ENCODE measurements around the gene ENPP4. TPM values are rescaled to one million over a fixed set of nuclear protein-coding genes. Genes with fewer than 3 reads are reported as not detected.
A peak's percentile ranks its signal among the peaks of the same experiment; 100 is the strongest.

ENPP4 gene
- polyA plus RNA-seq, 1 donor from 2014 or later, result 24.0 TPM

GRCh38 chr6:46136831-46137230 lies 7.0 kb downstream of the ENPP4 start:
- peak overlapping the region; percentile 57 for H3K27ac ChIP-seq (ENCODE audit: low read length)
- H3K36me3 ChIP-seq (ENCODE audit: insufficient read depth, low read length), result no peaks in the 10 kb centered on the region

GRCh38 chr6:46137387-46137786 lies 7.6 kb downstream of the ENPP4 start:
- no peaks in the 10 kb centered on the region for H3F3A ChIP-seq (ENCODE audit: insufficient read depth, low read length, poor library complexity, severe bottlenecking)
- H3K4me3 ChIP-seq (ENCODE audit: low read length), result peak overlapping the region; percentile 40
- peak overlapping the region; percentile 57 for H3K27ac ChIP-seq (ENCODE audit: low read length)
- H3K36me3 ChIP-seq (ENCODE audit: insufficient read depth, low read length), result no peaks in the 10 kb centered on the region
- H3K9me2 ChIP-seq (ENCODE audit: insufficient read depth, low read length), result no peaks in the 10 kb centered on the region
- peak overlapping the region; percentile 24 for H3K9ac ChIP-seq (ENCODE audit: low read length)
- H4K20me1 ChIP-seq (ENCODE audit: insufficient read depth), result no peaks in the 10 kb centered on the region
- no peak overlapping the region for H2AFZ ChIP-seq (ENCODE audit: low read depth, low read length)
- TF ChIP-seq, protein P1, sequence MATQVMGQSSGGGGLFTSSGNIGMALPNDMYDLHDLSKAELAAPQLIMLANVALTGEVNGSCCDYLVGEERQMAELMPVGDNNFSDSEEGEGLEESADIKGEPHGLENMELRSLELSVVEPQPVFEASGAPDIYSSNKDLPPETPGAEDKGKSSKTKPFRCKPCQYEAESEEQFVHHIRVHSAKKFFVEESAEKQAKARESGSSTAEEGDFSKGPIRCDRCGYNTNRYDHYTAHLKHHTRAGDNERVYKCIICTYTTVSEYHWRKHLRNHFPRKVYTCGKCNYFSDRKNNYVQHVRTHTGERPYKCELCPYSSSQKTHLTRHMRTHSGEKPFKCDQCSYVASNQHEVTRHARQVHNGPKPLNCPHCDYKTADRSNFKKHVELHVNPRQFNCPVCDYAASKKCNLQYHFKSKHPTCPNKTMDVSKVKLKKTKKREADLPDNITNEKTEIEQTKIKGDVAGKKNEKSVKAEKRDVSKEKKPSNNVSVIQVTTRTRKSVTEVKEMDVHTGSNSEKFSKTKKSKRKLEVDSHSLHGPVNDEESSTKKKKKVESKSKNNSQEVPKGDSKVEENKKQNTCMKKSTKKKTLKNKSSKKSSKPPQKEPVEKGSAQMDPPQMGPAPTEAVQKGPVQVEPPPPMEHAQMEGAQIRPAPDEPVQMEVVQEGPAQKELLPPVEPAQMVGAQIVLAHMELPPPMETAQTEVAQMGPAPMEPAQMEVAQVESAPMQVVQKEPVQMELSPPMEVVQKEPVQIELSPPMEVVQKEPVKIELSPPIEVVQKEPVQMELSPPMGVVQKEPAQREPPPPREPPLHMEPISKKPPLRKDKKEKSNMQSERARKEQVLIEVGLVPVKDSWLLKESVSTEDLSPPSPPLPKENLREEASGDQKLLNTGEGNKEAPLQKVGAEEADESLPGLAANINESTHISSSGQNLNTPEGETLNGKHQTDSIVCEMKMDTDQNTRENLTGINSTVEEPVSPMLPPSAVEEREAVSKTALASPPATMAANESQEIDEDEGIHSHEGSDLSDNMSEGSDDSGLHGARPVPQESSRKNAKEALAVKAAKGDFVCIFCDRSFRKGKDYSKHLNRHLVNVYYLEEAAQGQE (IDR thresholded peaks at IDR 0.05; ENCODE audit: borderline replicate concordance), result no peak
- no peak overlapping the region for H3K4me2 ChIP-seq (ENCODE audit: low read length)
- no peaks in the 10 kb centered on the region for H3K27me3 ChIP-seq (ENCODE audit: insufficient read depth, low read depth, low read length)
- no peaks in the 10 kb centered on the region for H3K79me2 ChIP-seq (replicated peaks; ENCODE audit: insufficient read depth, low read length)
- no peaks in the 10 kb centered on the region for H3K9me3 ChIP-seq (ENCODE audit: low read length)

More at GRCh38 chr6:46136831-46137230, 7.0 kb downstream of the ENPP4 start:
- Histone ChIP-seq H3K4me2 (ENCODE audit: low read length) (no peak overlapping the region), H3K9me2 (ENCODE audit: insufficient read depth, low read length) (no peaks in the 10 kb centered on the region), H3K4me3 (ENCODE audit: low read length) (peak overlapping the region; percentile 40), H3K9ac (ENCODE audit: low read length) (peak overlapping the region; percentile 24), H2AFZ (ENCODE audit: low read depth, low read length) (peak overlapping the region; percentile 16), H3F3A (ENCODE audit: insufficient read depth, low read length, poor library complexity, severe bottlenecking) (no peaks in the 10 kb centered on the region), H4K20me1 (ENCODE audit: insufficient read depth) (no peaks in the 10 kb centered on the region), H3K9me3 (ENCODE audit: low read length) (no peaks in the 10 kb centered on the region), H3K27me3 (ENCODE audit: insufficient read depth, low read depth, low read length) (no peaks in the 10 kb centered on the region), H3K79me2 (replicated peaks; ENCODE audit: insufficient read depth, low read length) (no peaks in the 10 kb centered on the region)
- TF ChIP-seq RAD21 (conservative IDR thresholded peaks at IDR 0.05), result no peak
- no peak for TF ChIP-seq SMC3 (conservative IDR thresholded peaks at IDR 0.05; ENCODE audit: poor library complexity)
- peak; percentile 33 for TF ChIP-seq EP300 (conservative IDR thresholded peaks at IDR 0.05; ENCODE audit: poor library complexity, severe bottlenecking)
- TF ChIP-seq EZH2 (IDR thresholded peaks at IDR 0.05; ENCODE audit: borderline replicate concordance, insufficient read depth, low read length, poor library complexity, severe bottlenecking), result no peak

- Histone ChIP-seq H3K27me3 (ENCODE audit: insufficient read depth, low read depth, low read length) (no peaks in the 10 kb centered on the region), H3F3A (ENCODE audit: insufficient read depth, low read length, poor library complexity, severe bottlenecking) (no peaks in the 10 kb centered on the region), H3K36me3 (ENCODE audit: insufficient read depth, low read length) (no peaks in the 10 kb centered on the region), H3K27ac (ENCODE audit: low read length) (no peak overlapping the region), H3K4me3 (ENCODE audit: low read length) (no peak overlapping the region), H3K79me2 (replicated peaks; ENCODE audit: insufficient read depth, low read length) (no peaks in the 10 kb centered on the region), H3K9me2 (ENCODE audit: insufficient read depth, low read length) (no peaks in the 10 kb centered on the region), H3K9me3 (ENCODE audit: low read length) (no peaks in the 10 kb centered on the region), H3K4me2 (ENCODE audit: low read length) (no peak overlapping the region), H4K20me1 (ENCODE audit: insufficient read depth) (no peaks in the 10 kb centered on the region), H2AFZ (ENCODE audit: low read depth, low read length) (no peak overlapping the region), H3K9ac (ENCODE audit: low read length) (no peak overlapping the region)
- TF ChIP-seq EP300 (conservative IDR thresholded peaks at IDR 0.05; ENCODE audit: poor library complexity, severe bottlenecking) (no peak), SMC3 (conservative IDR thresholded peaks at IDR 0.05; ENCODE audit: poor library complexity) (no peak), MXI1 (conservative IDR thresholded peaks at IDR 0.05; ENCODE audit: poor library complexity, severe bottlenecking) (no peak), POLR2AphosphoS5 (IDR thresholded peaks at IDR 0.05) (no peak), CTCF (IDR thresholded peaks at IDR 0.05; ENCODE audit: poor library complexity, severe bottlenecking) (no peak), RAD21 (conservative IDR thresholded peaks at IDR 0.05) (no peak), TAF1 (IDR thresholded peaks at IDR 0.05; ENCODE audit: low read depth) (no peak)
- TF ChIP-seq, protein P1 (IDR thresholded peaks at IDR 0.05; ENCODE audit: borderline replicate concordance), result no peak
Observed at GRCh38 chr6:46138281-46138680, 8.5 kb downstream of the ENPP4 start.

Measured in neural cell (in vitro differentiated cells).